H1 (cell line): ENCODE measurements around the gene MRPS30. TPM values are rescaled to one million over a fixed set of nuclear protein-coding genes. Genes with fewer than 3 reads are reported as not detected.

Source experiments
- CTCF ChIA-PET: fragments of 300-600 bp; sonication (Branson Sonifier 250); formaldehyde crosslinking; loops from one replicate; lab custom pipeline; 2021; ENCODE audit not compliant: partially characterized antibody; lab: Charles Lee
- POLR2A ChIA-PET: fragments of 300-600 bp; sonication (Branson Sonifier 250); formaldehyde crosslinking; loops from one replicate; lab custom pipeline; 2021; ENCODE audit warnings: inconsistent platforms; ENCODE audit not compliant: partially characterized antibody; lab: Charles Lee
- DNase-seq, 2 experiments: peaks; one replicate each; pipeline versions ENCODE4 v3.0.0 to v3.0.0-alpha.2; 2010 to 2022; ENCODE audit warnings: low spot score in 2 of 2, low read depth in 1 of 2, mixed read lengths in 1 of 2
- FAIRE-seq: peaks from 2 replicates; lab custom pipeline; 2011; peaks lifted over from hg19 to GRCh38; lab: Jason Lieb, UNC
- H2AFZ ChIP-seq: 2 replicates; pipeline ENCODE4 v1.8.1; 2012; ENCODE audit warnings: low read length, inconsistent platforms
- H2AK5ac ChIP-seq: 2 replicates; pipeline ENCODE4 v1.6.1; 2013; ENCODE audit warnings: low read depth, low read length
- H2BK120ac ChIP-seq: replicated peaks from 2 replicates; pipeline ENCODE3; 2013; ENCODE audit warnings: low read depth, low read length, inconsistent platforms
- H2BK12ac ChIP-seq: 2 replicates; pipeline ENCODE4 v1.6.1; 2013; ENCODE audit warnings: low read depth, low read length
- H2BK15ac ChIP-seq: 2 replicates; pipeline ENCODE4 v1.6.1; 2013; ENCODE audit warnings: low read length
- H2BK20ac ChIP-seq: 2 replicates; pipeline ENCODE4 v1.6.1; 2013; ENCODE audit warnings: low read length
- H2BK5ac ChIP-seq: 2 replicates; pipeline ENCODE4 v1.6.1; 2013; ENCODE audit warnings: low read depth, low read length
- H3K14ac ChIP-seq: 2 replicates; pipeline ENCODE4 v1.6.1; 2013; ENCODE audit warnings: inconsistent platforms; ENCODE audit not compliant: insufficient read length
- H3K18ac ChIP-seq: 2 replicates; pipeline ENCODE4 v1.6.1; 2013; ENCODE audit warnings: low read length; ENCODE audit errors: extremely low read depth
- H3K23ac ChIP-seq: 2 replicates; pipeline ENCODE4 v1.6.1; 2013; ENCODE audit warnings: inconsistent platforms; ENCODE audit not compliant: insufficient read length
- H3K23me2 ChIP-seq: 2 replicates; pipeline ENCODE4 v1.6.1; 2013; ENCODE audit warnings: low read depth, low read length
- H3K27ac ChIP-seq: 2 replicates; pipeline ENCODE4 v1.6.1; 2011; ENCODE audit warnings: low read depth, low read length, inconsistent platforms
- H3K27me3 ChIP-seq, 4 experiments: replicated peaks in 1 of 4; 1 replicate in 1 of 4; 2 replicates in 3 of 4; pipeline versions ENCODE4 v1.6.1 to v1.8.1; 2011 to 2013; ENCODE audit warnings: low read length in 3 of 4, mild to moderate bottlenecking in 3 of 4, inconsistent platforms in 2 of 4, mixed read lengths in 2 of 4, moderate library complexity in 1 of 4; ENCODE audit not compliant: control insufficient read depth in 3 of 4, insufficient read depth in 3 of 4; ENCODE audit errors: extremely low read depth in 1 of 4
- H3K36me3 ChIP-seq, 4 experiments: 2 replicates each; pipeline versions ENCODE4 v1.6.1 to v1.8.1; 2011 to 2013; ENCODE audit warnings: mild to moderate bottlenecking in 4 of 4, low read length in 3 of 4, moderate library complexity in 2 of 4, control low read depth in 1 of 4, inconsistent platforms in 1 of 4; ENCODE audit not compliant: insufficient read depth in 4 of 4, control insufficient read depth in 2 of 4
- H3K4ac ChIP-seq: replicated peaks from 2 replicates; pipeline ENCODE3; 2013; ENCODE audit warnings: low read length, low read depth, mixed read lengths, inconsistent platforms; ENCODE audit not compliant: insufficient read length
- H3K4me1 ChIP-seq, 4 experiments: replicated peaks in 1 of 4; 1 replicate in 1 of 4; 2 replicates in 3 of 4; pipeline versions ENCODE4 v1.6.1 to v1.8.1; 2011 to 2013; ENCODE audit warnings: low read length in 3 of 4, inconsistent platforms in 2 of 4, mixed read lengths in 1 of 4; ENCODE audit not compliant: insufficient read depth in 4 of 4, control insufficient read depth in 3 of 4
- H3K4me2 ChIP-seq, 2 experiments: 2 replicates each; pipeline versions ENCODE4 v1.6.1 to v1.8.1; 2011 to 2013; ENCODE audit warnings: low read depth in 2 of 2, low read length in 2 of 2, control low read depth in 1 of 2, inconsistent platforms in 1 of 2, mild to moderate bottlenecking in 1 of 2; ENCODE audit not compliant: insufficient read depth in 1 of 2
- H3K4me3 ChIP-seq, 4 experiments: fragments of 200-600, 300-600 bp in 1 of 4; sonication (generic), shearing (Covaris generic), sonication (Bioruptor Twin) in 1 of 4; 2 replicates each; pipeline versions ENCODE4 v1.5.1 to v1.8.1; 2011 to 2016; ENCODE audit warnings: low read length in 4 of 4, low read depth in 3 of 4, control low read depth in 2 of 4, inconsistent platforms in 2 of 4, mild to moderate bottlenecking in 2 of 4, mixed read lengths in 1 of 4, moderate library complexity in 1 of 4; ENCODE audit not compliant: insufficient read depth in 2 of 4; ENCODE audit errors: extremely low read depth in 1 of 4
- H3K56ac ChIP-seq: replicated peaks from 2 replicates; pipeline ENCODE3; 2013; ENCODE audit warnings: low read depth, mild to moderate bottlenecking, mixed read lengths, low read length, inconsistent platforms; ENCODE audit not compliant: insufficient read length
- H3K79me1 ChIP-seq: 2 replicates; pipeline ENCODE4 v1.6.1; 2013; ENCODE audit warnings: low read depth, low read length, control low read depth
- H3K79me2 ChIP-seq, 2 experiments: 2 replicates each; pipeline versions ENCODE4 v1.6.1 to v1.8.1; 2012 to 2013; ENCODE audit warnings: low read length in 2 of 2, mild to moderate bottlenecking in 2 of 2, inconsistent platforms in 1 of 2; ENCODE audit not compliant: insufficient read depth in 2 of 2, control insufficient read depth in 1 of 2
- H3K9ac ChIP-seq, 4 experiments: replicated peaks in 1 of 4; 1 replicate in 1 of 4; 2 replicates in 3 of 4; pipeline versions ENCODE4 v1.6.1 to v1.8.1; 2011 to 2013; ENCODE audit warnings: low read depth in 3 of 4, low read length in 3 of 4, control low read depth in 2 of 4, mild to moderate bottlenecking in 2 of 4, moderate library complexity in 2 of 4, inconsistent platforms in 1 of 4; ENCODE audit errors: extremely low read depth in 1 of 4
- H3K9me3 ChIP-seq, 2 experiments: 2 replicates each; pipeline versions ENCODE4 v1.6.1 to v1.8.1; 2012 to 2013; ENCODE audit warnings: mild to moderate bottlenecking in 2 of 2, moderate library complexity in 2 of 2, control low read depth in 1 of 2, inconsistent platforms in 1 of 2, low read depth in 1 of 2, low read length in 1 of 2, mixed read lengths in 1 of 2; ENCODE audit not compliant: insufficient read depth in 2 of 2
- H4K20me1 ChIP-seq, 2 experiments: replicated peaks in 1 of 2; 2 replicates each; pipeline versions ENCODE3 to v1.8.1; 2011 to 2013; ENCODE audit warnings: inconsistent platforms in 2 of 2, low read length in 2 of 2, mild to moderate bottlenecking in 1 of 2; ENCODE audit not compliant: insufficient read depth in 2 of 2, control insufficient read depth in 1 of 2
- H4K5ac ChIP-seq: 2 replicates; pipeline ENCODE4 v1.6.1; 2013; ENCODE audit warnings: low read length, low read depth, mixed read lengths, inconsistent platforms; ENCODE audit not compliant: insufficient read length
- H4K8ac ChIP-seq: 2 replicates; pipeline ENCODE4 v1.8.0; 2013; ENCODE audit warnings: mild to moderate bottlenecking, moderate library complexity, low read length, inconsistent platforms; ENCODE audit not compliant: insufficient read depth; ENCODE audit errors: extremely low read depth
- H4K91ac ChIP-seq: replicated peaks from 2 replicates; pipeline ENCODE3; 2013; ENCODE audit warnings: low read length, mixed read lengths, inconsistent platforms; ENCODE audit not compliant: insufficient read length
- BCL11A ChIP-seq, 2 experiments: IDR thresholded peaks; one replicate each; pipeline ENCODE4 v1.6.1; 2011; ENCODE audit warnings: low read depth in 2 of 2, low read length in 2 of 2, mild to moderate bottlenecking in 2 of 2
- BRCA1 ChIP-seq: IDR thresholded peaks from 2 replicates; pipeline ENCODE4 v1.6.1; 2012; ENCODE audit warnings: low read depth, low read length, improper control_type of control experiment
- CEBPB ChIP-seq: IDR thresholded peaks from 2 replicates; pipeline ENCODE4 v1.6.1; 2012; ENCODE audit warnings: low read depth, low read length
- CTCF ChIP-seq, 3 experiments: IDR thresholded peaks; 1 replicate in 2 of 3; 2 replicates in 1 of 3; pipeline versions ENCODE4 v1.5.1 to v1.6.1; 2011; ENCODE audit warnings: low read length in 3 of 3, mild to moderate bottlenecking in 3 of 3, inconsistent platforms in 2 of 3, low read depth in 1 of 3, moderate library complexity in 1 of 3; ENCODE audit not compliant: insufficient read depth in 1 of 3; ENCODE audit errors: control extremely low read depth in 1 of 3
- EGR1 ChIP-seq: IDR thresholded peaks from 2 replicates; pipeline ENCODE4 v1.6.1; 2011; ENCODE audit warnings: low read depth, low read length, borderline replicate concordance
- FOSL1 ChIP-seq: IDR thresholded peaks from 2 replicates; pipeline ENCODE4 v1.6.1; 2011; ENCODE audit warnings: mild to moderate bottlenecking, low read depth, low read length, moderate library complexity; ENCODE audit not compliant: insufficient read depth
- KDM5A ChIP-seq: fragments of 200-600 bp; IDR thresholded peaks from 2 replicates; pipeline ENCODE4 v1.7.1; 2012; ENCODE audit warnings: mild to moderate bottlenecking, low read length, inconsistent platforms, mixed read lengths
- MAFK ChIP-seq: IDR thresholded peaks from 2 replicates; pipeline ENCODE4 v1.6.1; 2012; ENCODE audit warnings: low read depth, mild to moderate bottlenecking, improper control_type of control experiment, low read length
- POLR2A ChIP-seq, 2 experiments: IDR thresholded peaks; 1 replicate in 1 of 2; 2 replicates in 1 of 2; pipeline ENCODE4 v1.6.1; 2011; ENCODE audit warnings: low read depth in 2 of 2, low read length in 2 of 2, mild to moderate bottlenecking in 2 of 2; ENCODE audit errors: control extremely low read depth in 1 of 2
- RFX5 ChIP-seq: IDR thresholded peaks from 2 replicates; pipeline ENCODE4 v1.6.1; 2011; ENCODE audit warnings: low read depth, low read length, improper control_type of control experiment, borderline replicate concordance
- SP1 ChIP-seq: IDR thresholded peaks from 2 replicates; pipeline ENCODE4 v1.6.1; 2011; ENCODE audit warnings: low read depth, low read length
- SP4 ChIP-seq: IDR thresholded peaks from 2 replicates; pipeline ENCODE4 v1.6.1; 2012; ENCODE audit warnings: low read length, inconsistent platforms
- TBP ChIP-seq: IDR thresholded peaks from 2 replicates; pipeline ENCODE4 v1.6.1; 2011; ENCODE audit warnings: low read depth, low read length, improper control_type of control experiment
- TEAD4 ChIP-seq: IDR thresholded peaks from 2 replicates; pipeline ENCODE4 v1.6.1; 2012; ENCODE audit warnings: low read depth, low read length, inconsistent platforms, mixed read lengths
- WGBS, 2 experiments: shearing (Covaris generic) in 1 of 2; methylation state at CpG; one replicate each; pipeline versions ENCODE4 v1.1.6 to v1.1.7; 2013 to 2015; ENCODE audit warnings: low lambda C conversion rate in 2 of 2, mixed read lengths in 2 of 2, inconsistent platforms in 1 of 2, low coverage in 1 of 2, missing lambda C conversion rate in 1 of 2; ENCODE audit not compliant: insufficient replicate concordance in 2 of 2, insufficient coverage in 1 of 2, insufficient read length in 1 of 2; ENCODE audit errors: extremely low coverage in 1 of 2, missing lambda C conversion rate in 1 of 2; 5-methylcytosine and 5-hydroxymethylcytosine counted together
- polyA plus RNA-seq, 7 experiments: library from polyadenylated mRNA; depleted of rRNA in 3 of 7; stranded (reverse) in 5 of 7; unstranded in 2 of 7; fragments of >200 nt in 5 of 7; fragments of 200-250 nt in 2 of 7; gene quantifications; 1 replicate in 5 of 7; 2 replicates in 1 of 7; 4 replicates in 1 of 7; pipeline versions ENCODE4 v1.2.1 to v1.2.3, GENCODE V29; 2011 to 2013; ENCODE audit warnings: missing spikeins in 2 of 7, mixed read lengths in 2 of 7
- total RNA-seq: library from RNA; stranded (reverse); fragmentation: NEBNext Ultra II Directional; extraction: Animal tissue kit (Norgen Biotek cat#: 25700); gene quantifications from 2 replicates; pipeline ENCODE4 v1.2.1, GENCODE V29; 2021

MRPS30 gene
- total and polyA plus RNA-seq, 2 of the 8 experiments (the other 6 are each of a cell fraction or from before 2014, with no cell fraction given), result 61.9 to 85.2 TPM

GRCh38 chr5:44801992-44802391, 6.8 kb upstream of the MRPS30 start:
- DNase-seq (no peak), FAIRE-seq (no peak)
- ChIA-PET POLR2A (no interaction called here), CTCF (no interaction called here)
- Histone ChIP-seq H4K5ac (no peak overlapping the region), H3K36me3 (no peaks in the 10 kb centered on the region), H2AFZ (no peak overlapping the region), H4K8ac (no peak overlapping the region), H3K9me3 (peaks cover 16 to 17% of the 10 kb centered on the region in 2 experiments), H2BK20ac (no peak overlapping the region), H2BK15ac (no peak overlapping the region), H3K4me2 (no peak overlapping the region), H2BK120ac (no peak overlapping the region), H4K20me1 (no peaks in the 10 kb centered on the region), H2BK12ac (no peak overlapping the region), H2AK5ac (no peak overlapping the region), H3K4ac (no peak overlapping the region), H3K23ac (no peak overlapping the region), H3K23me2 (no peaks in the 10 kb centered on the region), H3K79me2 (no peaks in the 10 kb centered on the region; a peak in 1 of 4 replicates), H2BK5ac (no peak overlapping the region), H3K14ac (no peak overlapping the region), H3K56ac (no peak overlapping the region), H3K9ac (no peak overlapping the region), H3K27me3 (no peaks in the 10 kb centered on the region), H3K18ac (no peak overlapping the region), H3K4me3 (no peak overlapping the region), H3K4me1 (no peaks in the 10 kb centered on the region), H4K91ac (no peak overlapping the region), H3K79me1 (no peaks in the 10 kb centered on the region), H3K27ac (no peak overlapping the region)
- 92% methylated on average over 1 of the region's 1 CpG; no CpG with 5 or more reads in 1 of the 2 experiments for WGBS, 2 experiments
- no peak for TF ChIP-seq POLR2A (IDR thresholded peaks at IDR 0.05; ENCODE audit: control extremely low read depth in 1 of 2, low read depth in 2 of 2, low read length in 2 of 2)
- no peak for TF ChIP-seq KDM5A
- no peak for TF ChIP-seq BRCA1
- TF ChIP-seq BCL11A (IDR thresholded peaks at IDR 0.05; ENCODE audit: low read depth in 2 of 2, low read length in 2 of 2), result no peak
- no peak for TF ChIP-seq MAFK
- TF ChIP-seq RFX5, result no peak
- no peak for TF ChIP-seq CEBPB
- no peak for TF ChIP-seq EGR1
- no peak for TF ChIP-seq TBP
- no peak for TF ChIP-seq SP4
- TF ChIP-seq SP1, result no peak
- no peak for TF ChIP-seq TEAD4
- TF ChIP-seq CTCF (IDR thresholded peaks at IDR 0.05; ENCODE audit: control extremely low read depth in 1 of 3, insufficient read depth in 1 of 3, low read depth in 1 of 3, low read length in 3 of 3), result no peak
- TF ChIP-seq FOSL1, result no peak
